Measurements from ENCODE around the gene RITA1. TPM values are rescaled to one million over a fixed set of nuclear protein-coding genes. Genes with fewer than 3 reads are reported as not detected.

The RITA1 gene
- total RNA-seq, 1 donor from 2014 or later = 26.6 TPM

GRCh38 chr12:113216027-113216426, 30.5 kb downstream of the RITA1 start:
- no peak overlapping the region for H3K4me3 ChIP-seq (ENCODE audit: low read depth, low read length)
- DNase-seq (ENCODE audit: low read depth) = no peak
- TF ChIP-seq, protein P1, sequence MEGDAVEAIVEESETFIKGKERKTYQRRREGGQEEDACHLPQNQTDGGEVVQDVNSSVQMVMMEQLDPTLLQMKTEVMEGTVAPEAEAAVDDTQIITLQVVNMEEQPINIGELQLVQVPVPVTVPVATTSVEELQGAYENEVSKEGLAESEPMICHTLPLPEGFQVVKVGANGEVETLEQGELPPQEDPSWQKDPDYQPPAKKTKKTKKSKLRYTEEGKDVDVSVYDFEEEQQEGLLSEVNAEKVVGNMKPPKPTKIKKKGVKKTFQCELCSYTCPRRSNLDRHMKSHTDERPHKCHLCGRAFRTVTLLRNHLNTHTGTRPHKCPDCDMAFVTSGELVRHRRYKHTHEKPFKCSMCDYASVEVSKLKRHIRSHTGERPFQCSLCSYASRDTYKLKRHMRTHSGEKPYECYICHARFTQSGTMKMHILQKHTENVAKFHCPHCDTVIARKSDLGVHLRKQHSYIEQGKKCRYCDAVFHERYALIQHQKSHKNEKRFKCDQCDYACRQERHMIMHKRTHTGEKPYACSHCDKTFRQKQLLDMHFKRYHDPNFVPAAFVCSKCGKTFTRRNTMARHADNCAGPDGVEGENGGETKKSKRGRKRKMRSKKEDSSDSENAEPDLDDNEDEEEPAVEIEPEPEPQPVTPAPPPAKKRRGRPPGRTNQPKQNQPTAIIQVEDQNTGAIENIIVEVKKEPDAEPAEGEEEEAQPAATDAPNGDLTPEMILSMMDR (conservative IDR thresholded peaks at IDR 0.05; ENCODE audit: low read depth, low read length) = no peak

GRCh38 chr12:113220593-113221180, 35.2 kb downstream of the RITA1 start:
- no peak for DNase-seq (ENCODE audit: low read depth)
- TF ChIP-seq, protein P1 (conservative IDR thresholded peaks at IDR 0.05; ENCODE audit: low read depth, low read length) = no peak
- H3K4me3 ChIP-seq (ENCODE audit: low read depth, low read length) = peak overlapping the region; percentile 69

DNA sequence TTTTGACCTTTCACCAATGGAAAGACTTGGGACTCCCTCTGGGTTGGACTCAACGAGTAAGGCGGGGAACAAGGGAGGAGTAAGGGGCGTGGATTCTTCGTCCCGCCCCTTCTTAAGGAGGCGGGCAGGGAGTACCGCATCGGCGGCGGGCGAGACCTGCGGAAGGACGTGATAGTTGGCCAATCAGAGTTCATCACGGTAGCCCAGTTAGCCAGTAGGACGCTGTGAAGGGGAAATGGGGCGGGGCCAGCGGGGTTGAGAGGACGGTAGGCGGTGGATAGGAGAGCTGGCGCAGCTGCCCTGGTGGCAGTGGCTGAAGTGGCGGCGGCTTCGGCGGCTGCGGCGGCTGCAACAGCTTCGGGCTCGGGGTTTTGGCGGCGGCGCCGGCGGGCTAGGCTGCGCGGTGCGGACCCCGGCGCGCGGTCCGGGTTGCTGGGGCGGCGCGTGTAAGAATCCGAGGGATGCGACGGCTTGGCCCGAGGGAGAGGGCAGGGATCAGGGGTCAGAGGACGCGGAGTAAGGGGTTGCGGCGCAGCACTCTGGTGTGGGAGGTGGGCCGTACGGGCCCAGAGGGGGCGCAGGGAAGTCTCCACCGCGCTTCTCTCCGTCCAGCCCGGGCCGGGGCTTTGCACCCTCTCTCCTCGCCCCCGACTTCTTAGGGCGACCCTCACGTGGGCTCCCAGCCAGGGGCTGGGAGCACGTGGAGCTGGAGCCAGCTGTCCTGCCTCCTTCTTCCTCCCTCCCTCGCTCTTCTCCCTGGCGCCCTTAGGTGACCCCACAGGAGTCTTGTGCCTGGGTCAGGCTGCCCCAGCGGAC, 35.9 kb downstream of the RITA1 start, which contains the start of gene TPCN1:
Gene TPCN1 (plus strand): TSS at position 284 of the 816 bp plus-strand sequence. CDS start 5,389 bp downstream, outside the sequence.
- DNase-seq (ENCODE audit: low read depth) = peak; percentile 100
- H3K4me3 ChIP-seq (ENCODE audit: low read depth, low read length) = peak within 1 kb of the TSS; percentile 90
- TF ChIP-seq, protein P1 (conservative IDR thresholded peaks at IDR 0.05; ENCODE audit: low read depth, low read length) = no peak

GRCh38 chr12:113221997-113222729, 36.6 kb downstream of the RITA1 start:
- peak overlapping the region; percentile 90 for H3K4me3 ChIP-seq (ENCODE audit: low read depth, low read length)
- DNase-seq (ENCODE audit: low read depth) = no peak
- TF ChIP-seq, protein P1 (conservative IDR thresholded peaks at IDR 0.05; ENCODE audit: low read depth, low read length) = no peak

- H3K4me3 ChIP-seq (ENCODE audit: low read depth, low read length) = peak overlapping the region; percentile 90
- DNase-seq (ENCODE audit: low read depth) = peak; percentile 97
- TF ChIP-seq, protein P1 (conservative IDR thresholded peaks at IDR 0.05; ENCODE audit: low read depth, low read length) = no peak
These were observed 37.4 kb downstream of the RITA1 start for GRCh38 chr12:113222730-113223531.

- DNase-seq (ENCODE audit: low read depth) = no peak
- H3K4me3 ChIP-seq (ENCODE audit: low read depth, low read length) = no peak overlapping the region
- TF ChIP-seq, protein P1 (conservative IDR thresholded peaks at IDR 0.05; ENCODE audit: low read depth, low read length) = no peak
These were observed 39.4 kb downstream of the RITA1 start for GRCh38 chr12:113224955-113225354.

Data from epithelial cell of proximal tubule (primary cell).